GM18498 (cell line): ENCODE results near the gene RAD51B.
"Not testable (repeated sequence)": the region's sequence is repeated elsewhere in the genome, so short reads cannot be mapped to it uniquely, and the experiment has no call there.

Experiments
- ATAC-seq: cut with Tn5 transposase; IDR thresholded peaks from one replicate; pipeline ENCODE4 v1.9.1; 2021; ENCODE audit warnings: mild to moderate bottlenecking, moderate library complexity; ENCODE audit not compliant: unreplicated experiment

The RAD51B gene

GRCh38 chr14:68762953-68763764 is 943.6 kb downstream of the RAD51B start:
- no peak for ATAC-seq

DNA sequence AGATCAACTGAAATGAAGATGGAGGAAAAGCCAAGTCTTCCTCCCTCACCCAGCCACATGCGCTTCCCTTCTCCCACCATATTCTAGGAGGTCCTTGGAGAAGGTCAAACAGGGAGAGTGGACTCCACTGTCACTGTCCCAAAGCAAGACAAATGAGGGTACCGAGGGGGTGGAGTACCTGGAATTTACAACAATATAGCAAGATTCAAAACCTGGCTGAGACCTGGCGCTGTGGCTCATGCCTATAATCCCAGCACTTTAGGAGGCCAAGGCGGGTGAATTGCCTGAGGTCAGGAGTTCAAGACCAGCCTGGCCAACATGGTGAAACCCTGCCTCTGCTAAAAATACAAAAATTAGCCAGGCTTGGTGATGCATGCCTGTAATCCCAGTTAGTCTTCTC is 944.3 kb downstream of the RAD51B start:
- not testable (repeated sequence) for ATAC-seq

GRCh38 chr14:68766299-68767247 is 947.0 kb downstream of the RAD51B start:
- ATAC-seq: no peak

DNA sequence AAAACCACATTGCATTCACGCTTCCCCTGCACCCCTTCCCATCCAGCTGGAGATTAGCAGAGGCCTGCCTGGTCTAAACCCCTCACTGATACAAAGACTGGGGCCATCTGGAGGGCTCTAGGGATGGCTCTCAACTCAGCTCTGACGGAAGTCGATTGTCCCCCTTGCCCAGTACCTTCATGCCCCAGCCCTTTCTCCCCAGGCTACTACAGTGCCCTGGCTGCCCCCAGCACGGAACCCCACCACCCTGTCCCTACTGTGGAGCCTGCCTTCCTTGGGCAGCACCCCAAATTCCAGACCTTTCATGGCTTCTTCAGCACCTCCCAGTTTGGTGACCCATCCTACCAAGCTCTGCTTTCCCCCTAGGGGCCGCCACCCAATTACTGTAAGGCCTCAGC is 947.7 kb downstream of the RAD51B start:
- no peak for ATAC-seq

DNA sequence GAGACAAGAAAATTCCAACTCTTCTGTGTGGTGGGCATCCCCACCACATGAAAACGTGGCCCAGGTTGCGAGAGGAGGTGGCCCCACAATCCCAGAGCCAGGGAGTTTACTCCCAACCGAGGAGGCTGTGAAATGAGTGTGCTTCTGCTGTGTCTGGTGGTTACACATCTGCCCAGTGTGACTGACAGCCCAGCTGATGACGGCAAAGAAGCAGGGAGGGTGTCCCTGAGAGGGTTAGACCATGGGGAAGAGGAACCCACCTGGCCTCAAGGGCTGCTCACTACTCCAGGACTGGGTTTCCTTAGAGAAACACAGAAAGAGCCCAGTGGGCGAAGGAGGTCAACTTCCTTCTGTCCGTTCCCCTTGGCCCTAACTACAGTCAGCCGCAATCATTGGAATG is 948.7 kb downstream of the RAD51B start:
- ATAC-seq: no peak

GRCh38 chr14:68770051-68770450 is 950.5 kb downstream of the RAD51B start:
- no peak for ATAC-seq

- no peak for ATAC-seq
These were observed 951.1 kb downstream of the RAD51B start for GRCh38 chr14:68770553-68771286.

DNA sequence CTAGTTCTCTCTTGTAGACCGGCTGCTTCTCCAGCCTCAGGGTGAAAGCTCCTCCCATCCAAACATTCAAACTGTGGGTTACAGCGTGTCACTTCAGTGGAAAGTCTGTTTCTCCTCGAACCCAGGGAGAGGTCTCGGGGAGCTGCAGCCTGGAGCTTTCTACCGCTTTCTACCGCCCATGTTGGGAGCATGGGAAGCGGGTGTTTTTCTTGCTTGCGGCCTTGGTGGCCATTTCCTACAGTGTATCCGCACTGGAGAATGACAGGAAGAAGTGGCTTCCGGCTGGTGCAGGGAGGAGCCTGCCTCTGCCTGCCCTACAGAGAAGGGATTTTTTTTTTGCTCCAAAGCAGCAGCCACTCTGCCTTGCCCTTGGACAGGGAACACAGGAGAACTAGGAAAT is 952.1 kb downstream of the RAD51B start:
- no peak for ATAC-seq

DNA sequence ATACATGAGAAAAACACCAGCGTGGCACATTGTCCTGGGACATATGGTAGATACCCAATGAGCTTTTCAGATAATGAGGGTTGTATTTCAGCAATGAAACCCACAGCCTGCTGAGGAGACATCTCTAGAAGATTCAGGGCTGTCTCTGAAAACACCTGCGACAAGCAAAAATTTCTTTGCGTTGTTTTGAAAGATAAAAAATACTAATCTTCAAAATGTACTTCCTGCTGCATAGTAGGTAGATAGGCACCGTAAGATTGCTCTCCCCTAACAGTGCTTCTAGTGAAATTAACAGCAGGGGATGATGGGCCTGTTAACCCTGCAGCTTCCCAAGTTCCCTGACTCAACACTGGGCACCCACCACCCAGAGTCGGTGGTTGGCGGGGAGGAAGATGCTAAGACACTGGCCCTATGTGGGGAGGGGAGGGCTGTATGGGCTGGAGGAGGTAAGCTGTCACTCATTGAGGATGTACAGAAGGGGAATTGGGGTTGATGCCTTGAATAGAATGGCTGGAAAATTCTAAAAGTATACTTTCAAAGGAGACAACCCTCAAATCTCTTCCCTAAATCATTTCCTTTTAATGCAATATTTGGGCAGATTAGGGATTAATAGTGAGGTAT is 953.3 kb downstream of the RAD51B start:
- ATAC-seq: no peak

GRCh38 chr14:68774771-68775613 is 955.4 kb downstream of the RAD51B start:
- no peak for ATAC-seq

DNA sequence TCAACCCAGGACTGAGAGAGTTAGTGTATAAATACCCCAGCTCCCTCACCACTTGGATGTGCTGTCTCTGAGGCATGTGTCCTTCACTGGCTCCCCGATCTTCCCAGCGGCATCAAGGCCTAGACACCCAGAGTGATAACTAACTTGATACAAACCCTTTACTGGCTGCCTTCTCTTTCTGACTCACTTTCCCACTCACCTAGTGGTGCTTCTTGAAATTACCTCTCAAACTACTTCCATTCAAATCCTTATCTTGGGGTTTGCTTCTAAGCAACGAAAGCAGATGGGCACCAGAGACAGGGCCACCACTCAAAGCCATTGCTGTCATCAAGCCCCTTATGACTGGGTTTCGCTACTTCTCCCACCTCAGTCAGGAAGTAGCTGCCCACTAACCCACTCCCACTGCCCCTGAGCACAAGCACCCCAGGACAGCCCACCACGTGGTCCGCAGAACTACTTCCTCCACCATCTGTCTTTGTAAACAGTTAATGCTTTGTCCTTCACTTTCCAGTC is 956.1 kb downstream of the RAD51B start:
- no peak for ATAC-seq

GRCh38 chr14:68777644-68778043 is 958.1 kb downstream of the RAD51B start:
- no peak for ATAC-seq
